T-helper 17 cell (primary cell): ENCODE measurements around the gene RAMAC. TPM values are rescaled to one million over a fixed set of nuclear protein-coding genes. Genes with fewer than 3 reads are reported as not detected.

ENCODE experiments used
- ATAC-seq: fragments of 150-1000 bp; cut with Tn5 transposase; 2 replicates; pipeline ENCODE4 v1.10.0; 2021; ENCODE audit warnings: mild to moderate bottlenecking, moderate library complexity
- DNase-seq, 3 donors: peaks; one replicate each; pipeline versions ENCODE4 v3.0.0 to v3.0.0-alpha.2; 2020 to 2021
- H3K9me3 ChIP-seq: one replicate; pipeline ENCODE4 v1.7.0; 2013; ENCODE audit warnings: low read length, mild to moderate bottlenecking; ENCODE audit not compliant: control insufficient read depth, poor library complexity, severe bottlenecking
- H3K27ac Mint-ChIP-seq: one replicate; pipeline ENCODE4 v1.8.0; 2022; ENCODE audit warnings: mild to moderate bottlenecking, moderate library complexity, mixed read lengths
- H3K27me3 Mint-ChIP-seq: one replicate; pipeline ENCODE4 v1.8.0; 2022; ENCODE audit warnings: mixed read lengths
- H3K36me3 Mint-ChIP-seq: one replicate; pipeline ENCODE4 v1.8.0; 2022; ENCODE audit warnings: low read depth, mixed read lengths
- H3K4me1 Mint-ChIP-seq: one replicate; pipeline ENCODE4 v1.8.0; 2022; ENCODE audit warnings: mild to moderate bottlenecking, mixed read lengths
- H3K4me3 Mint-ChIP-seq: one replicate; pipeline ENCODE4 v1.8.0; 2022; ENCODE audit warnings: mild to moderate bottlenecking, moderate library complexity, mixed read lengths
- total RNA-seq, 4 donors: library from RNA in 2 of 4; stranded (reverse) in 2 of 4; gene quantifications; one replicate each; pipeline ENCODE4 v1.2.3 and lab custom pipeline; 2022 to 2026

RAMAC gene
- total RNA-seq, 2 donors from 2014 or later, result 16.4 to 24.2 TPM

GRCh38 chr15:82952158-82953081, 33.6 kb upstream of the RAMAC start, which contains the start of gene HOMER2:
HOMER2 (minus strand) TSS chr15:82952720; CDS start chr15:82952535, 185 bp downstream.
- H3K36me3 Mint-ChIP-seq, result no peaks in the 10 kb centered on the region
- no peaks in the 10 kb centered on the region for H3K9me3 ChIP-seq
- no peak within 1 kb of the TSS for H3K27ac Mint-ChIP-seq
- H3K27me3 Mint-ChIP-seq, result peaks cover 6% of the 10 kb centered on the region
- DNase-seq (no peak), ATAC-seq (peak; percentile 61)
- peak within 1 kb of the TSS; percentile 70 for H3K4me3 Mint-ChIP-seq
- H3K4me1 Mint-ChIP-seq, result no peaks in the 10 kb centered on the region

- ATAC-seq, result no peak
- Mint-ChIP-seq H3K4me1 (peaks cover 5% of the 10 kb centered on the region), H3K36me3 (peaks cover 4% of the 10 kb centered on the region), H3K4me3 (no peak overlapping the region), H3K27me3 (no peaks in the 10 kb centered on the region), H3K27ac (no peak overlapping the region)
- no peak for DNase-seq
- H3K9me3 ChIP-seq, result no peaks in the 10 kb centered on the region
These were observed 27.4 kb upstream of the RAMAC start for GRCh38 chr15:82958638-82959037.

GRCh38 chr15:82959423-82959822, 26.6 kb upstream of the RAMAC start:
- DNase-seq (no peak), ATAC-seq (no peak)
- Mint-ChIP-seq H3K4me1 (peaks cover 5% of the 10 kb centered on the region), H3K4me3 (no peak overlapping the region), H3K36me3 (peaks cover 4% of the 10 kb centered on the region), H3K27me3 (no peaks in the 10 kb centered on the region), H3K27ac (no peak overlapping the region)
- H3K9me3 ChIP-seq, result no peaks in the 10 kb centered on the region

- no peak for ATAC-seq
- no peak overlapping the region for H3K27ac Mint-ChIP-seq
- no peak for DNase-seq
- no peaks in the 10 kb centered on the region for H3K27me3 Mint-ChIP-seq
- H3K36me3 Mint-ChIP-seq, result peaks cover 4% of the 10 kb centered on the region
- no peaks in the 10 kb centered on the region for H3K9me3 ChIP-seq
- peaks cover 5% of the 10 kb centered on the region for H3K4me1 Mint-ChIP-seq
- H3K4me3 Mint-ChIP-seq, result no peak overlapping the region
These were observed 25.2 kb upstream of the RAMAC start for GRCh38 chr15:82960766-82961165.

- Mint-ChIP-seq H3K27me3 (no peaks in the 10 kb centered on the region), H3K27ac (no peak overlapping the region), H3K36me3 (no peaks in the 10 kb centered on the region), H3K4me1 (peaks cover 5% of the 10 kb centered on the region), H3K4me3 (no peak overlapping the region)
- ATAC-seq (no peak), DNase-seq (no peak)
- H3K9me3 ChIP-seq, result no peaks in the 10 kb centered on the region
These were observed 22.3 kb upstream of the RAMAC start for GRCh38 chr15:82963471-82964341.

- no peak overlapping the region for H3K4me3 Mint-ChIP-seq
- no peaks in the 10 kb centered on the region for H3K27me3 Mint-ChIP-seq
- no peak overlapping the region for H3K27ac Mint-ChIP-seq
- H3K36me3 Mint-ChIP-seq, result no peaks in the 10 kb centered on the region
- no peak for ATAC-seq
- peaks cover 6% of the 10 kb centered on the region for H3K4me1 Mint-ChIP-seq
- DNase-seq, result no peak
- H3K9me3 ChIP-seq, result no peaks in the 10 kb centered on the region
These were observed 21.1 kb upstream of the RAMAC start for GRCh38 chr15:82964890-82965289.

GRCh38 chr15:82966671-82967071, 19.3 kb upstream of the RAMAC start:
- Mint-ChIP-seq H3K27ac (no peak overlapping the region), H3K36me3 (no peaks in the 10 kb centered on the region), H3K27me3 (no peaks in the 10 kb centered on the region), H3K4me1 (peaks cover 5% of the 10 kb centered on the region), H3K4me3 (no peak overlapping the region)
- H3K9me3 ChIP-seq, result no peaks in the 10 kb centered on the region
- no peak for DNase-seq
- ATAC-seq, result no peak

GRCh38 chr15:82968066-82968465, 17.9 kb upstream of the RAMAC start:
- DNase-seq (no peak), ATAC-seq (no peak)
- no peaks in the 10 kb centered on the region for H3K9me3 ChIP-seq
- no peak overlapping the region for H3K4me3 Mint-ChIP-seq
- H3K36me3 Mint-ChIP-seq, result no peaks in the 10 kb centered on the region
- no peak overlapping the region for H3K27ac Mint-ChIP-seq
- H3K27me3 Mint-ChIP-seq, result no peaks in the 10 kb centered on the region
- peaks cover 5% of the 10 kb centered on the region for H3K4me1 Mint-ChIP-seq

- H3K4me3 Mint-ChIP-seq, result no peak overlapping the region
- H3K36me3 Mint-ChIP-seq, result no peaks in the 10 kb centered on the region
- H3K27ac Mint-ChIP-seq, result no peak overlapping the region
- peaks cover 5% of the 10 kb centered on the region for H3K4me1 Mint-ChIP-seq
- DNase-seq, result no peak
- ATAC-seq, result no peak
- no peaks in the 10 kb centered on the region for H3K9me3 ChIP-seq
- no peaks in the 10 kb centered on the region for H3K27me3 Mint-ChIP-seq
These were observed 16.7 kb upstream of the RAMAC start for GRCh38 chr15:82969353-82969752.

- H3K36me3 Mint-ChIP-seq, result no peaks in the 10 kb centered on the region
- H3K4me1 Mint-ChIP-seq, result peaks cover 5% of the 10 kb centered on the region
- no peaks in the 10 kb centered on the region for H3K9me3 ChIP-seq
- H3K4me3 Mint-ChIP-seq, result no peak overlapping the region
- H3K27ac Mint-ChIP-seq, result no peak overlapping the region
- H3K27me3 Mint-ChIP-seq, result no peaks in the 10 kb centered on the region
- DNase-seq, result no peak
- ATAC-seq, result no peak
These were observed 15.8 kb upstream of the RAMAC start for GRCh38 chr15:82970078-82970686.

- no peaks in the 10 kb centered on the region for H3K36me3 Mint-ChIP-seq
- DNase-seq (no peak), ATAC-seq (no peak)
- no peaks in the 10 kb centered on the region for H3K27me3 Mint-ChIP-seq
- no peaks in the 10 kb centered on the region for H3K9me3 ChIP-seq
- no peak overlapping the region for H3K4me3 Mint-ChIP-seq
- H3K4me1 Mint-ChIP-seq, result peaks cover 5% of the 10 kb centered on the region
- H3K27ac Mint-ChIP-seq, result no peak overlapping the region
These were observed 15.3 kb upstream of the RAMAC start for GRCh38 chr15:82970696-82971095.

- no peaks in the 10 kb centered on the region for H3K27me3 Mint-ChIP-seq
- H3K36me3 Mint-ChIP-seq, result no peaks in the 10 kb centered on the region
- ATAC-seq (no peak), DNase-seq (no peak)
- no peaks in the 10 kb centered on the region for H3K9me3 ChIP-seq
- peaks cover 5% of the 10 kb centered on the region for H3K4me1 Mint-ChIP-seq
- no peak overlapping the region for H3K27ac Mint-ChIP-seq
- no peak overlapping the region for H3K4me3 Mint-ChIP-seq
These were observed 14.6 kb upstream of the RAMAC start for GRCh38 chr15:82971218-82971984.
